Mesendoderm (in vitro differentiated cells): ENCODE data around the gene ENTREP1.

Experiments used
- DNase-seq: peaks from one replicate; pipeline ENCODE4 v3.0.0; 2013
- H2AK5ac ChIP-seq: 2 replicates; pipeline ENCODE4 v1.6.1; 2013; ENCODE audit warnings: low read length, inconsistent platforms
- H2BK120ac ChIP-seq: 2 replicates; pipeline ENCODE4 v1.6.1; 2013; ENCODE audit warnings: low read depth, mild to moderate bottlenecking, low read length, moderate library complexity, mixed read lengths
- H2BK15ac ChIP-seq: replicated peaks from 2 replicates; pipeline ENCODE4 v1.6.1; 2013; ENCODE audit warnings: low read depth, mild to moderate bottlenecking, moderate library complexity
- H2BK5ac ChIP-seq: 2 replicates; pipeline ENCODE4 v1.6.1; 2013; ENCODE audit warnings: low read length, inconsistent platforms
- H3K18ac ChIP-seq: 2 replicates; pipeline ENCODE4 v1.6.1; 2013; ENCODE audit warnings: mild to moderate bottlenecking, low read length, mixed read lengths
- H3K23ac ChIP-seq: one replicate; pipeline ENCODE4 v1.6.1; 2013; ENCODE audit warnings: low read length
- H3K27ac ChIP-seq: 2 replicates; pipeline ENCODE4 v1.5.1; 2013; ENCODE audit warnings: low read depth, mild to moderate bottlenecking, inconsistent platforms, low read length, moderate library complexity
- H3K27me3 ChIP-seq: 2 replicates; pipeline ENCODE4 v1.6.1; 2013; ENCODE audit warnings: low read length, control low read depth, mild to moderate bottlenecking, inconsistent platforms; ENCODE audit not compliant: insufficient read depth, poor library complexity
- H3K36me3 ChIP-seq: 2 replicates; pipeline ENCODE4 v1.6.1; 2013; ENCODE audit warnings: low read length, inconsistent platforms; ENCODE audit not compliant: control insufficient read depth, insufficient read depth
- H3K4ac ChIP-seq: one replicate; pipeline ENCODE4 v1.6.1; 2013; ENCODE audit warnings: low read depth, mild to moderate bottlenecking, low read length, moderate library complexity
- H3K4me1 ChIP-seq: 2 replicates; pipeline ENCODE4 v1.6.1; 2013; ENCODE audit warnings: low read depth, low read length, inconsistent platforms; ENCODE audit not compliant: control insufficient read depth
- H3K4me2 ChIP-seq: 2 replicates; pipeline ENCODE4 v1.6.1; 2013; ENCODE audit warnings: low read length
- H3K4me3 ChIP-seq: 2 replicates; pipeline ENCODE4 v1.5.1; 2013; ENCODE audit warnings: mild to moderate bottlenecking, low read length
- H3K56ac ChIP-seq: one replicate; pipeline ENCODE4 v1.6.1; 2013; ENCODE audit warnings: low read length
- H3K79me1 ChIP-seq: 2 replicates; pipeline ENCODE4 v1.6.1; 2013; ENCODE audit warnings: low read length, inconsistent platforms
- H3K79me2 ChIP-seq: 2 replicates; pipeline ENCODE4 v1.6.1; 2013; ENCODE audit warnings: mild to moderate bottlenecking, low read length; ENCODE audit not compliant: control insufficient read depth, insufficient read depth
- H3K9ac ChIP-seq: 2 replicates; pipeline ENCODE4 v1.6.1; 2013; ENCODE audit warnings: low read length, inconsistent platforms
- H4K5ac ChIP-seq: one replicate; pipeline ENCODE4 v1.6.1; 2013; ENCODE audit warnings: low read length
- H4K8ac ChIP-seq: one replicate; pipeline ENCODE4 v1.6.1; 2013; ENCODE audit warnings: low read depth, mild to moderate bottlenecking, control low read depth, low read length, moderate library complexity
- WGBS: extraction: QIAGEN DNeasy Blood & Tissue Kit; methylation state at CpG from one replicate; pipeline ENCODE4 v1.1.7; 2013; ENCODE audit warnings: low lambda C conversion rate, missing lambda C conversion rate; ENCODE audit not compliant: insufficient coverage; ENCODE audit errors: extremely low coverage; 5-methylcytosine and 5-hydroxymethylcytosine counted together

Gene ENTREP1

DNA sequence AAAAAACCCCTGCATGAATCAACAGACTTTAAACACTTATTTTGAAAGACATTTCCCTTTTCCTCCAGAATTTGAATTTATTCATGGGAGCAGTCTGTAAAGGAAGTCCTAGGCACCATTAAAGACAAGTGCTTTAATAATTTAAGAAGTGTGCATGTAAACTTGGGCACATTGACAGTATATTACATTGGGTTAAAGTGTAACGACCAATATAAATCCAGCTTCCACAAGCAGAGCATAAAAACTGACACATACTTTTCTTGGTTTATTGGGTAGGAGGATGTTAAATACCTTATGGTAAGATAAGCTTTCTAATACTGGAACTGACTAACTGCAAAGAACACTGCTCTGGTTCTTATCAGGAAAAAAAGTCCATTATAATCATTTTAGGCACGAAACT lies 1.2 kb upstream of the ENTREP1 start:
- H2BK15ac ChIP-seq = no peak overlapping the region
- H3K4me1 ChIP-seq = peaks cover 4% of the 10 kb centered on the region
- no peak overlapping the region for H3K4ac ChIP-seq
- no peak overlapping the region for H2BK5ac ChIP-seq
- H3K36me3 ChIP-seq = no peaks in the 10 kb centered on the region
- peaks cover 16% of the 10 kb centered on the region for H3K79me2 ChIP-seq
- H4K8ac ChIP-seq = no peak overlapping the region
- H3K23ac ChIP-seq = no peak overlapping the region
- H2BK120ac ChIP-seq = no peak overlapping the region
- no peak overlapping the region for H3K27ac ChIP-seq
- H4K5ac ChIP-seq = no peak overlapping the region
- no peak overlapping the region for H3K18ac ChIP-seq
- H3K4me2 ChIP-seq = no peak overlapping the region
- DNase-seq = no peak
- H3K56ac ChIP-seq = no peak overlapping the region
- no peak overlapping the region for H2AK5ac ChIP-seq
- no CpG with 5 or more reads among the region's 2 CpGs for WGBS
- peaks cover 6% of the 10 kb centered on the region for H3K79me1 ChIP-seq
- no peak overlapping the region for H3K4me3 ChIP-seq
- no peak overlapping the region for H3K9ac ChIP-seq
- H3K27me3 ChIP-seq = no peaks in the 10 kb centered on the region

DNA sequence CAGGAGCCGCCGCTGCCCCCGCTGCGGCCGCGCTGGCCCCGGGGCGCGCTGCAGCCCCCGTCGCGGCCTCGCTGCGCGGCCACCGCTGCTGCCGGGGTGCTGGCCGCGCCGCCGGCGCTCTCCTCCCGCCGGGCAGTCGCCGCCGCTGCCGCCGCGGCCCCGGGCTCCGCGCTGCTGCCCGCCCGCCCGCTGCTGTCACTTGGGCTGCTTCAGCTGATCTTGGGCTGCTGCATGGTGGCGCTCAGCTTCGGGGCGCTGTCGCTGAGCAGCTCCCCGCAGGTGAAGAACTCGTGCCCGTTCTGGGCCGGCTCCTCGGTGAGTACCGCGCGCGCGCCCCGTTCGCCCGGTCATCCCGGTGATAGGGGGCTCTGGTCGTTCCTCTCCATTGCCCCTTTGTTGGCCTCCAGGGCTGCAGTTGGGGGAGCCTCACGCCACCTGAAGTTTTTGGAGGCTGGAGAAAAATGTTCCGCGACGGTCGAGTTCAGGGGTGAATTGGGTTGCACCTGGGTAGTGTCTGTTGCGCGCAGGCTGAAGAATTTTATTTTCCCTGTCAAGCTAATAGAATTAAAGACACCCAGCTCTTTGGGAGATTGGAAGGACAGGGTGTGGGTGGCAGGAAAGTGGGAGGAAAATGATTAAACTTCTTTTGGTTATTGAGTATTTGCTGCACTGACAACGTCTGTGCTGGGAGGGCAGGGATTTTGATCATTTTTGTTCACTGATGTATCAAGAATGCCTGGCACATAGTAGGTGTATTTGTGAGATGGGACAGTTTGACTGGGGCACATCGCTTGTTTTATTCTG lies 596 bp downstream of the ENTREP1 start:
- peak overlapping the region; percentile 51 for H3K27ac ChIP-seq
- H3K4ac ChIP-seq = peak overlapping the region; percentile 81
- H3K4me3 ChIP-seq = peak overlapping the region; percentile 60
- peak overlapping the region; percentile 81 for H3K9ac ChIP-seq
- no peaks in the 10 kb centered on the region for H3K36me3 ChIP-seq
- peaks cover 16% of the 10 kb centered on the region for H3K79me2 ChIP-seq
- H3K79me1 ChIP-seq = peaks cover 6% of the 10 kb centered on the region
- H3K4me1 ChIP-seq = peaks cover 4% of the 10 kb centered on the region
- no peak overlapping the region for H4K5ac ChIP-seq
- no peak overlapping the region for H2BK15ac ChIP-seq
- H3K56ac ChIP-seq = peak overlapping the region; percentile 90
- no peak overlapping the region for H2BK120ac ChIP-seq
- H3K18ac ChIP-seq = peak overlapping the region; percentile 95
- no peak overlapping the region for H2AK5ac ChIP-seq
- no peak overlapping the region for H4K8ac ChIP-seq
- no peaks in the 10 kb centered on the region for H3K27me3 ChIP-seq
- no peak overlapping the region for H2BK5ac ChIP-seq
- peak overlapping the region; percentile 56 for H3K4me2 ChIP-seq
- peak; percentile 32 for DNase-seq
- H3K23ac ChIP-seq = peak overlapping the region; percentile 67
- WGBS = no CpG with 5 or more reads among the region's 64 CpGs

DNA sequence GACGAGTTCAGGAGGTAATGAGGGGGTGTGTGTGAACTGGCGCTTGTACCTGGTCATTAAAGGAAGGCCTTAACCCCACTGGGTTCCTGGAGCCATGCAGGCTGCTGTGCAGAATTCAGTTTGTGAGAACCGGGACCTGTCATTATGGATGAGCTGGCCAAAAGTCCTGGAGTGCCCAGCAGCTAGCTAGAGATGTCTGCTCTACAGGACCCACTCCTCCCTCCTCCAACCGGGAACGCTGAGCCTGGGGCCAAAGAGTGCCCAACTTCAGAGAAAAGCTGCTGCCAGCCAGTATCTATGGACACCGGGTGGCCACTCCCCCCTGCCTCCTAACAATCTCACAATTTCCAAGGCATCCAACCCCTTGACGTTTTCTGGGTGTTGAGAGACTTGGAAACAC lies 1.2 kb downstream of the ENTREP1 start:
- no peaks in the 10 kb centered on the region for H3K27me3 ChIP-seq
- no peaks in the 10 kb centered on the region for H3K36me3 ChIP-seq
- peak overlapping the region; percentile 77 for H3K9ac ChIP-seq
- H3K4me2 ChIP-seq = peak overlapping the region; percentile 56
- no peak overlapping the region for H2AK5ac ChIP-seq
- WGBS = no CpG with 5 or more reads among the region's 7 CpGs
- H3K4ac ChIP-seq = no peak overlapping the region
- no peak overlapping the region for H2BK120ac ChIP-seq
- H3K18ac ChIP-seq = no peak overlapping the region
- peaks cover 4% of the 10 kb centered on the region for H3K4me1 ChIP-seq
- H4K8ac ChIP-seq = no peak overlapping the region
- H3K79me2 ChIP-seq = peaks cover 16% of the 10 kb centered on the region
- H3K23ac ChIP-seq = no peak overlapping the region
- no peak overlapping the region for H2BK5ac ChIP-seq
- H4K5ac ChIP-seq = no peak overlapping the region
- no peak overlapping the region for H3K27ac ChIP-seq
- peak; percentile 31 for DNase-seq
- H3K4me3 ChIP-seq = peak overlapping the region; percentile 60
- H2BK15ac ChIP-seq = no peak overlapping the region
- H3K79me1 ChIP-seq = peaks cover 6% of the 10 kb centered on the region
- peak overlapping the region; percentile 90 for H3K56ac ChIP-seq

DNA sequence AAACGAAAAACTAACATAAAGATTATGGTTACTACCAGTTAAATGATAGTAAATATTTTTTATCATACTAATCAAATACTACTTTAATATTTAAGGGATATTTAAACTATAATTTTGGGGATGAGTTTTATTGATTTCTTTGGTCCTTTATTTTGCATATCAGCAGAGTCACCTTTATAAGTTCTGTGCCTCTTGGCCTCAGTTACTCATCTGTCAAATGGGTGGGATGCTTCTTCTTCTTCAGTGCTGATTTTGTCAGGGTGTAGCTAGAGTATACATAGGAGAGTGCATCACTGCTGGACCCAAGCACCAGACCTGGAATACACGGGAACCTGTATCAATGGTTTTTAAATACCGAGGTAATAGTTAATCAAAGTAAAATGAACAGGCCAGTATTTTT lies 5.6 kb downstream of the ENTREP1 start:
- no peaks in the 10 kb centered on the region for H3K36me3 ChIP-seq
- H3K79me2 ChIP-seq = peaks cover 20% of the 10 kb centered on the region
- H3K9ac ChIP-seq = no peak overlapping the region
- no peak overlapping the region for H3K23ac ChIP-seq
- no peak overlapping the region for H2AK5ac ChIP-seq
- no peak overlapping the region for H4K5ac ChIP-seq
- no peak for DNase-seq
- no peak overlapping the region for H3K18ac ChIP-seq
- H2BK120ac ChIP-seq = no peak overlapping the region
- WGBS = no CpG with 5 or more reads among the region's 3 CpGs
- no peak overlapping the region for H3K27ac ChIP-seq
- peaks cover 6% of the 10 kb centered on the region for H3K4me1 ChIP-seq
- H3K4me2 ChIP-seq = no peak overlapping the region
- H3K4me3 ChIP-seq = no peak overlapping the region
- H3K27me3 ChIP-seq = no peaks in the 10 kb centered on the region
- no peak overlapping the region for H2BK5ac ChIP-seq
- peaks cover 8% of the 10 kb centered on the region for H3K79me1 ChIP-seq
- H3K4ac ChIP-seq = no peak overlapping the region
- no peak overlapping the region for H4K8ac ChIP-seq
- H2BK15ac ChIP-seq = no peak overlapping the region
- no peak overlapping the region for H3K56ac ChIP-seq

DNA sequence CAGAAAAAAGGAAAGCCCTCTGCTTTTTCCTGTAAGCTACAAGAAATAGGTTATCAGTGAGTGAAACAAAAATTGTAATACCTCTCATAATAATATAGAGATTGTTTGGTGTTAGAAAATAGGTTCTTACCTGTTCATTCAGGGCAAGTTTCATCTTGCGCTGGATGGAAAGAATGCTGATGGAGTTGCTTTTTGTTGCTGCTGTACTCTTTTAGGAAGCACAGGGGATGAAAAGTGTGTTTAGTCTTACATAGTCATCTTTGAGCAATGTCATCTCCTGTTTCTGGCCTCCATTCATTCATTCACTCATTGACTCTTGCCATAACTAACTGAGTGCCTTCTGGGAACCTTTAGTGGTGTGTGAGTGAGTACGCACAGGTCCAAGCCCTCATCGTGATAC lies 6.4 kb downstream of the ENTREP1 start:
- Histone ChIP-seq H3K79me2 (peaks cover 12% of the 10 kb centered on the region), H3K27ac (no peak overlapping the region), H3K4me1 (peaks cover 4% of the 10 kb centered on the region), H4K5ac (no peak overlapping the region), H3K4me3 (no peak overlapping the region), H3K36me3 (no peaks in the 10 kb centered on the region), H2AK5ac (no peak overlapping the region), H3K4ac (no peak overlapping the region), H3K9ac (no peak overlapping the region), H3K56ac (no peak overlapping the region), H3K23ac (no peak overlapping the region), H2BK15ac (no peak overlapping the region), H3K18ac (no peak overlapping the region), H2BK5ac (no peak overlapping the region), H2BK120ac (no peak overlapping the region), H3K27me3 (no peaks in the 10 kb centered on the region), H3K79me1 (peaks cover 2% of the 10 kb centered on the region), H3K4me2 (no peak overlapping the region), H4K8ac (no peak overlapping the region)
- no peak for DNase-seq
- WGBS = no CpG with 5 or more reads among the region's 3 CpGs
